Measurements from ENCODE around the gene AQP1.

Gene AQP1

GRCh38 chr7:30927559-30927958, 15.9 kb downstream of the AQP1 start:
- Histone ChIP-seq H3K36me3 (no peaks in the 10 kb centered on the region), H3K27ac (no peak overlapping the region), H3K27me3 (ENCODE audit: insufficient read depth, low read depth, severe bottlenecking) (no peaks in the 10 kb centered on the region), H3K4me3 (ENCODE audit: low read depth, low read length) (no peak overlapping the region), H3K9me3 (ENCODE audit: severe bottlenecking) (peaks cover 5% of the 10 kb centered on the region)
- TF ChIP-seq CTCF (IDR thresholded peaks at IDR 0.05; ENCODE audit: low read depth, low read length) = no peak
- DNase-seq = no peak

- no peak overlapping the region for H3K27ac ChIP-seq
- no peaks in the 10 kb centered on the region for H3K36me3 ChIP-seq
- H3K27me3 ChIP-seq (ENCODE audit: insufficient read depth, low read depth, severe bottlenecking) = no peaks in the 10 kb centered on the region
- H3K4me3 ChIP-seq (ENCODE audit: low read depth, low read length) = no peak overlapping the region
- DNase-seq = no peak
- no peak for TF ChIP-seq CTCF (IDR thresholded peaks at IDR 0.05; ENCODE audit: low read depth, low read length)
- H3K9me3 ChIP-seq (ENCODE audit: severe bottlenecking) = peaks cover 5% of the 10 kb centered on the region
Observed at GRCh38 chr7:30928254-30928872, 16.7 kb downstream of the AQP1 start.

GRCh38 chr7:30929686-30930085, 18.0 kb downstream of the AQP1 start:
- no peak for DNase-seq
- Histone ChIP-seq H3K9me3 (ENCODE audit: severe bottlenecking) (peaks cover 5% of the 10 kb centered on the region), H3K4me3 (ENCODE audit: low read depth, low read length) (no peak overlapping the region), H3K36me3 (no peaks in the 10 kb centered on the region), H3K27me3 (ENCODE audit: insufficient read depth, low read depth, severe bottlenecking) (no peaks in the 10 kb centered on the region), H3K27ac (no peak overlapping the region)
- TF ChIP-seq CTCF (IDR thresholded peaks at IDR 0.05; ENCODE audit: low read depth, low read length) = no peak

GRCh38 chr7:30930621-30931020, 19.0 kb downstream of the AQP1 start:
- Histone ChIP-seq H3K27me3 (ENCODE audit: insufficient read depth, low read depth, severe bottlenecking) (no peaks in the 10 kb centered on the region), H3K27ac (no peak overlapping the region), H3K36me3 (no peaks in the 10 kb centered on the region), H3K9me3 (ENCODE audit: severe bottlenecking) (peaks cover 5% of the 10 kb centered on the region), H3K4me3 (ENCODE audit: low read depth, low read length) (no peak overlapping the region)
- TF ChIP-seq CTCF (IDR thresholded peaks at IDR 0.05; ENCODE audit: low read depth, low read length) = no peak
- DNase-seq = no peak

- no peaks in the 10 kb centered on the region for H3K27me3 ChIP-seq (ENCODE audit: insufficient read depth, low read depth, severe bottlenecking)
- DNase-seq = no peak
- peaks cover 5% of the 10 kb centered on the region for H3K9me3 ChIP-seq (ENCODE audit: severe bottlenecking)
- no peak for TF ChIP-seq CTCF (IDR thresholded peaks at IDR 0.05; ENCODE audit: low read depth, low read length)
- H3K36me3 ChIP-seq = no peaks in the 10 kb centered on the region
- no peak overlapping the region for H3K4me3 ChIP-seq (ENCODE audit: low read depth, low read length)
- no peak overlapping the region for H3K27ac ChIP-seq
Observed at GRCh38 chr7:30931161-30931928, 19.7 kb downstream of the AQP1 start.
